ENCODE measurements around the gene PRRC2B. TPM values are rescaled to one million over a fixed set of nuclear protein-coding genes. Genes with fewer than 3 reads are reported as not detected.

Gene PRRC2B
- total RNA-seq, 4 donors from 2014 or later: 81.7 to 159 (median 117) TPM

GRCh38 chr9:131529597-131530545, 136.0 kb downstream of the PRRC2B start:
- WGBS, 2 donors: 61 to 72% methylated on average over 10 to 24 of the region's 24 CpGs
- DNase-seq: no peak
- Histone ChIP-seq H3K27ac (peak overlapping the region in 2 of 3 donors; percentile 70 to 89), H3K4me1 (peaks cover 13 to 14% of the 10 kb centered on the region in 2 donors), H3K27me3 (no peaks in the 10 kb centered on the region), H3K4me3 (replicated peaks in 1 of 3) (peak overlapping the region in 2 of 3 donors; percentile 91 to 98), H3K36me3 (peaks cover 30 to 31% of the 10 kb centered on the region in 2 donors), H3K9me3 (no peaks in the 10 kb centered on the region)
- TF ChIP-seq POLR2A (IDR thresholded peaks at IDR 0.05): no peak
- no peak for TF ChIP-seq CTCF (IDR thresholded peaks at IDR 0.05)
- intact Hi-C loops (cut with DNase I): no loop called here

DNA sequence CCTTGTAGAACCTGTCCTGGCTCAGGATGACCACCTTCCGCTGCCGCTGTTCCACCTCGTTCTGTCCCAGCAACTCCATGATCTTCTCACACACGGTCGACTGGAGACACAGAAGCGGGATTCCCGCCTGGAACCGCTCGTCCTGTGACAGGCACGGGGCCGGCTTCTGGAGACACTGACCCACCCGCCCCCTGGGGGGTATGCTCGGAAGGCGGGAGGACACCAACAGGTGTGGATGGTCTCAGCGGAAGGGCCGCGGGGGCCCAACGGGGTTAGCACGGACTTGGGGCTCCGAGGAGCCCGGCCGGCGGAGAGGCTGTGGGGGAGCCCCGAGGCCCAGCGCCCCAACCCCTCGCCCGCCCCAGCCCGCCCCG, 136.6 kb downstream of the PRRC2B start:
- peaks cover 14 to 15% of the 10 kb centered on the region in 2 donors for H3K4me1 ChIP-seq
- peak in 1 of 6 experiments; percentile 14 for TF ChIP-seq CTCF (IDR thresholded peaks at IDR 0.05)
- no peak for TF ChIP-seq POLR2A (IDR thresholded peaks at IDR 0.05)
- no peaks in the 10 kb centered on the region for H3K27me3 ChIP-seq
- peaks cover 24 to 25% of the 10 kb centered on the region in 2 donors for H3K36me3 ChIP-seq
- WGBS, 2 donors: 0 to 10% methylated on average over 10 to 12 of the region's 29 CpGs
- peak overlapping the region; percentile 27 to 89 (median 70) for H3K27ac ChIP-seq
- intact Hi-C loops (cut with DNase I): no loop called here
- H3K9me3 ChIP-seq: no peaks in the 10 kb centered on the region
- peak overlapping the region; percentile 80 to 98 (median 91) for H3K4me3 ChIP-seq (replicated peaks in 1 of 3)
- peak; percentile 75 to 76 for DNase-seq

DNA sequence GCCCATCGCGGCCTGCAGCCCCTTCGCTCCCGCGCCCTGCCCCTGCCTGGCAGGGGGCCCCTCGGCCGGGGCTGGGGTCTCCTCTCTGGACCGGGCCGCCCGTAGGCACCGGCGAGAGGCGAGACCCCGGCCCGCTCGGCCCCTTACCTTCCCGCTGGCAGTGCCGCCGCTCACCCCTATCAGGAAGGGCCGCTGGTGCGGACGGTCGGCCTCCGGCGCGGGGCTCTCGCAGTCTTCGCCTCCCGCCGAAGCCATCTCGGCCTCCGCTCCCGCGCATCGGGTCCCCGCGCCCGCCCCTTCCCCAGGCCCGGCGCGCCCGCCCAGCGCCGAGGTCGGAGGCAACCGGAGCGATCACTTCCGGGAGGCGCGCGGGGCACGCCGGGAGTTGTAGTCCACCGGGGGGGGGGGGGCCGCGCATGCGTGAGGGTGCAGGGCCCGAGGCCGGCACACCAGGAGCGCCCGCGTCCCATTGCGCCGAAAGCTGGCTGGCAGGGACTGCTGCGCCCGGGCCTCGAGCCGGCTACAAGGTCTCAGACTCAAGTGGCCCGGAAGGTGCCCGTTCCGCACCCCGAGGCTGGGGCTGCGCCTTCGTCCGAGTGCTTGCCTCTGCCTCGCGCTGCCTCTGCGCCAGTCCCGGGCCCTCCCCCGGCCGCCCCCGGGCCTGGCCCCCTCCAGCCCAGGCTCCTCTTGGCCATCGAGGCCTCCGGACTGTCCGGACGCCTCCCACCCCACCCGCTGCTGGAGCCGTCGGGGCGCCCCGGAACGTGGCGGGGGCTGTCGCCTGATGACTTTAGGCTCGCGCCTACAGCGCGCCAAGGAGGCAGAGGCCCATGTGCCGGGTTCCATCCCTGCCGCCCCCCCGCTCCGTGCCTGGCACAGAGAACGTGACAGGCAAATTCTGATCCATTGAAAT, 137.3 kb downstream of the PRRC2B start, which contains the start of gene UCK1:
TSS of gene UCK1 (minus strand) at position 344 of the 913 bp plus-strand sequence. CDS start at position 255, 89 bp downstream.
- Histone ChIP-seq H3K27me3 (no peaks in the 10 kb centered on the region), H3K36me3 (peaks cover 18% of the 10 kb centered on the region in 2 donors), H3K4me3 (replicated peaks in 1 of 3) (peak within 1 kb of the TSS; percentile 80 to 98 (median 91)), H3K9me3 (no peaks in the 10 kb centered on the region), H3K4me1 (peaks cover 14 to 15% of the 10 kb centered on the region in 2 donors), H3K27ac (peak within 1 kb of the TSS; percentile 65 to 89 (median 70))
- 20 to 35% methylated on average over 2 to 19 of the region's 103 CpGs for WGBS, 2 donors
- intact Hi-C loops (cut with DNase I): no loop called here
- TF ChIP-seq POLR2A (IDR thresholded peaks at IDR 0.05): peak in 1 of 2 donors; percentile 80
- no peak for TF ChIP-seq CTCF (IDR thresholded peaks at IDR 0.05)
- DNase-seq: peak; percentile 76

- no peak overlapping the region for H3K27ac ChIP-seq
- no peak overlapping the region for H3K4me3 ChIP-seq (replicated peaks in 1 of 3)
- no peaks in the 10 kb centered on the region for H3K27me3 ChIP-seq
- TF ChIP-seq CTCF (IDR thresholded peaks at IDR 0.05): no peak
- TF ChIP-seq POLR2A (IDR thresholded peaks at IDR 0.05): no peak
- H3K9me3 ChIP-seq: no peaks in the 10 kb centered on the region
- WGBS, 2 donors: 41 to 62% methylated on average over 8 of the region's 8 CpGs
- peak; percentile 51 to 57 for DNase-seq
- peaks cover 12 to 14% of the 10 kb centered on the region in 2 donors for H3K4me1 ChIP-seq
- intact Hi-C loops (cut with DNase I): no loop called here
- H3K36me3 ChIP-seq: no peaks in the 10 kb centered on the region
Observed at GRCh38 chr9:131534721-131535237, 140.9 kb downstream of the PRRC2B start.
